SW480 (cell line): ENCODE results near the gene ANO7.

Experiments
- DNase-seq: peaks from one replicate; pipeline ENCODE4 v3.0.0-alpha.2; 2016; ENCODE audit warnings: low spot score

ANO7 gene, protein sequence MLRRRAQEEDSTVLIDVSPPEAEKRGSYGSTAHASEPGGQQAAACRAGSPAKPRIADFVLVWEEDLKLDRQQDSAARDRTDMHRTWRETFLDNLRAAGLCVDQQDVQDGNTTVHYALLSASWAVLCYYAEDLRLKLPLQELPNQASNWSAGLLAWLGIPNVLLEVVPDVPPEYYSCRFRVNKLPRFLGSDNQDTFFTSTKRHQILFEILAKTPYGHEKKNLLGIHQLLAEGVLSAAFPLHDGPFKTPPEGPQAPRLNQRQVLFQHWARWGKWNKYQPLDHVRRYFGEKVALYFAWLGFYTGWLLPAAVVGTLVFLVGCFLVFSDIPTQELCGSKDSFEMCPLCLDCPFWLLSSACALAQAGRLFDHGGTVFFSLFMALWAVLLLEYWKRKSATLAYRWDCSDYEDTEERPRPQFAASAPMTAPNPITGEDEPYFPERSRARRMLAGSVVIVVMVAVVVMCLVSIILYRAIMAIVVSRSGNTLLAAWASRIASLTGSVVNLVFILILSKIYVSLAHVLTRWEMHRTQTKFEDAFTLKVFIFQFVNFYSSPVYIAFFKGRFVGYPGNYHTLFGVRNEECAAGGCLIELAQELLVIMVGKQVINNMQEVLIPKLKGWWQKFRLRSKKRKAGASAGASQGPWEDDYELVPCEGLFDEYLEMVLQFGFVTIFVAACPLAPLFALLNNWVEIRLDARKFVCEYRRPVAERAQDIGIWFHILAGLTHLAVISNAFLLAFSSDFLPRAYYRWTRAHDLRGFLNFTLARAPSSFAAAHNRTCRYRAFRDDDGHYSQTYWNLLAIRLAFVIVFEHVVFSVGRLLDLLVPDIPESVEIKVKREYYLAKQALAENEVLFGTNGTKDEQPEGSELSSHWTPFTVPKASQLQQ

DNA sequence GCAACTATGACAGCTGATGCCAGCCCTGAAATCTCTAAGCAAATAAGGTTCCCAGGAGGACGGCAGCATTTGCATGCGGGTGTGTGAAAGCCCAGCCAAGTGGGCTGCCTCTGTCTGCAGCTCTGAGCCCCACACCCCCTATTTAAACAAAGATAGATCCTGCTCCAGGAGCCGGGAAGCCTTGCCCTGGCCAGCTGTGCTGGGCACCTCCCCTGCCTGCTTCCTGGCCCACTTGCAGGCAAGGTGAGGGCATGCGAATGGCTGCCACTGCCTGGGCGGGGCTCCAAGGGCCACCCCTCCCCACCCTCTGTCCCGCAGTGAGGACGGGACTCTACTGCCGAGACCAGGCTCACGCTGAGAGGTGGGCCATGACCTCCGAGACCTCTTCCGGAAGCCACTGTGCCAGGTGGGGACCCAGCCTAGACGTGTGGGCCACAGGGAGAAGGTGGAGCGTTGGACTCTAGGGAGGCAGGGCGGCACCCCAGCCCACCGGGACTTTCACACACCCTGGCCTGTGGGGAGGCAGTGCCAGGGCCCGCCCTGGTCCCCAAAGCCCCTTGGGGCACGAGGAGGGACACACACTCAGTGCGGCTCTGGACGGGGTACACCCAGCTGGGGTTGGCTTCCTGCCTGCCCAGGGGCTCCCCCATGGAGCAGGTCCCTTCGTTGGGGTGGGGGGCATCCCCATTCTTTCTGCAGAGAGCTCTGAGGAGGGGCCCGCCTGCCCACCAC, at the start of gene ANO7:
Gene ANO7 (plus strand): TSS at position 317 of the 732 bp plus-strand sequence. CDS start 1,387 bp downstream, outside the sequence.
- DNase-seq = no peak

- no peak for DNase-seq
Measured at GRCh38 chr2:241139531-241140444, 48.7 kb upstream of the ANO7 start.

DNA sequence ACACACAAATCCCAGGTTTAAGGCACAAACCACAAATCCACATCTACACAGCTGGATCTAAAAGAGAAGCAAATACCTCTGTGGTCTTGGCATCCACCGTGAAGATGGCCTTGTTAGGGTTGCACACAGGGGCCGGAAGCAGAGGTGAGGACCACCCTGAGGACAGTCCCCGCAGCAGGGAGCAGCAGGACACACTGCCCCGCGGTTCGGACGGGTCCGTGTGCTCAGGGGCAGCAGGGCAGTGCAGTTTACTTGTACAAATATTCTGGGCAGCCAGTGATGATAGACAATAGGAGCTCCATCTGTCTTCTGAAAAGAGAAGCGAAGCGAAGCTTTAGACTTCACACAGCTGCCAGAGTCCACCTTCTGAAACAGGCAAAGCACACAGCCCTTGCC, 48.0 kb upstream of the ANO7 start:
- DNase-seq = no peak

DNA sequence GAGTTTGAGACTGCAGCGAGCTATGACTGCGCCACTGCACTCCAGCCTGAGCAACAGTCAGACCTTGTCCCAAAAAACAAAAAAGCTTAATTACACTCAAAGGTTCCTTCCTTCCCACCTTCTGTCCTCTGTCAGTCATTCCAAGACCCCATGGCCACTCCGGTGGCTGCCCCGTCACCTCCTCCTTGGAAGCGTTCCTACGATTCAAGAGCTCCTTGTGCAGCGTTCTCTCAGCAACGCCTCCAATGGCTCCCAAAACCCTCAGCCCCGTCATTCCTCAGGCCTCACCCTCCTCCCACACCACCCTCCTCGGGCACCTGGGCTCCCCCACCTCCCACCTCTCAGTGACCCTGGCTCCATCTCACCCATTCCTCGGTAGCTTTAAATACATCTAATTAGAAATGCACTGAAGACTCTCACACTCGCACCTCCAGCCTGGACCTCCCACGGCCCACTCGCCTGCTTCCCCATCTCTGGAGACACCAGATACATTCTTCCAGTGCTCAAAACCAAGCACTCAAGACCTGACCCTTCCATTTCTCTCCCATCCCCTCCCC, 47.2 kb upstream of the ANO7 start:
- DNase-seq = no peak

GRCh38 chr2:241142063-241142462, 46.4 kb upstream of the ANO7 start:
- DNase-seq = no peak

DNA sequence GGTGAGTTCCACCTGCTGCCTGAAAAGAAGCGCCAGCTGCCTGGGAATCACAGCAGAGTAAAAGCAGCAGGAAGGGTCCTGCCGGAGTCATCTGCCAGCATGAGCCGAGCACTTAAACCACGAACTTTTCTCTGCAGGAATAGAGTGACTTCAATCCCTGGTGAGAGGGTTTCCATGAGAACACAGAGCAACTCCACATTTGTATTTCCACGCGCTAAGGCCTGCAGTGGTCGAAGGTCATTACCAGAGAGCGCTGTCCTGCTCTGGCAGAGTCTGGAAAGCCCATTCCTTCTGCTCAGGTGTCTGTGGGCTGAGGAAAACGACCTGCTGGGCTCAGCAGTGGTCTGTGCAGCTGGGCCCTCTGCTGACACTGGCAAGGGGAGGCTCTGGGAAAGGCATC, 45.9 kb upstream of the ANO7 start:
- DNase-seq = no peak

DNA sequence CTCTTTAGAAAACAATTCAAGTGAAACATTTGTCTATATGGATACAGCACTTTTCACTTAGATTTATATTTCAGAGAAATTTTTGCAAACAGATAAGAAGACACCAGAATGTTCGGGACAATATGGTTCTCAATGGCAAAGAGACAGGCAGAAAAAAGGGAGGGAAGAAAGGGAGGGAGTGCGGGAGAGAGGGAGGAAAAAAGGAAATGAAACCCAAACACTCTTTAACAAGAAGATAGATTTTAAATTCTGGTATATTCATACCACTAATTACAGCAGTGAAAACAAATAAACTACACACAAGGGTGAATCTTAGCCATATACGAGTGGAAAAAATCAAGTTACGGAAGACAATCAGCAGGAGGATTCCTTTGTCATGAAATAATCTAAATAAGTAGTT, 42.2 kb upstream of the ANO7 start:
- no peak for DNase-seq

GRCh38 chr2:241147336-241147735, 41.1 kb upstream of the ANO7 start:
- DNase-seq = no peak

GRCh38 chr2:241148239-241148638, 40.2 kb upstream of the ANO7 start:
- no peak for DNase-seq

DNA sequence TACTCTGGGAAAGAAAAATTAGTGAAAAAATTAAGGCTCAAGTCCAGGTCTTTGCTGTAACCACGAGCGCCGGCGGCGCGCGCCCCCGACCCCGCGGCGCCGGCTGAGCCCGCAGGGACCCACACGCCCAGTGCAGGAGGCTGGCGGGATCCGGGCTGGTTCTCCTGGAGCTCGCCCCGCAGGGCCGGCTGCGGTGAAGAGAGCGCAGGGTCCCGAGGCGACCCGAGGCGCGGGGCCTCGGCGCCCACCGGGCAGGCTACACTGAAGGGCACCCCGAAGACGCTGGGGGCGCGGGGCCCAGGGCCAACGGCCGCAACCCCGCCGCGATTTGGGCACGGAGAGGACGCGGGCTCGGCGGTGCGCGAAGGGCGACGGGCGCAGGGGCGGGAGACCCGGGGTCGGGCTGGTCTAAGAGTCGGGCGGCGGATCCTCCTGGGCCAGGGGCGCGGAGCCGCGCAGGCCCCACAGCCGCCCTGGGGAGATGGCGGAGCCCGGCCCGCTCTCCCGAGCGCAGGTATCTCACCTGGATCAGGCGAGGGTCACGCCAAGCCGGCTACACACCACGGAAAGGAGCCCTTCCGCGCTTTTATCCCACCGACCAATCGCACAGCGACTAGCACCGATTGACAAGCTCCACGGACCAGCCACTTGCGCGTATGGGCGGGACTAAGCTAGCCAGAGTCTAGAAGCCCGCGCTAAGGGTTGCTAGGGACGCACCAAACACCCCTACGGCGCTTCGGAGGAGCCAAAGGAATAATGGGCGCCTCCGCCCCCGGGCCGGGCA, 39.4 kb upstream of the ANO7 start, which contains the start of gene PASK:
Gene PASK (minus strand): TSS at position 582 of the 784 bp plus-strand sequence. CDS start 6,440 bp downstream, outside the sequence.
- DNase-seq = peak; percentile 96

GRCh38 chr2:241149675-241149924, 38.9 kb upstream of the ANO7 start:
- DNase-seq = no peak

GRCh38 chr2:241149925-241150659, 38.4 kb upstream of the ANO7 start, which contains the start of gene PPP1R7:
PPP1R7 (plus strand) TSS chr2:241150467; CDS start chr2:241150496, 29 bp downstream.
- peak; percentile 91 for DNase-seq

- no peak for DNase-seq
Measured at GRCh38 chr2:241150660-241151530, 37.6 kb upstream of the ANO7 start.

- no peak for DNase-seq
Measured at GRCh38 chr2:241151934-241152660, 36.4 kb upstream of the ANO7 start.

- peak; percentile 13 for DNase-seq
Measured at GRCh38 chr2:241153616-241154015, 34.9 kb upstream of the ANO7 start.

DNA sequence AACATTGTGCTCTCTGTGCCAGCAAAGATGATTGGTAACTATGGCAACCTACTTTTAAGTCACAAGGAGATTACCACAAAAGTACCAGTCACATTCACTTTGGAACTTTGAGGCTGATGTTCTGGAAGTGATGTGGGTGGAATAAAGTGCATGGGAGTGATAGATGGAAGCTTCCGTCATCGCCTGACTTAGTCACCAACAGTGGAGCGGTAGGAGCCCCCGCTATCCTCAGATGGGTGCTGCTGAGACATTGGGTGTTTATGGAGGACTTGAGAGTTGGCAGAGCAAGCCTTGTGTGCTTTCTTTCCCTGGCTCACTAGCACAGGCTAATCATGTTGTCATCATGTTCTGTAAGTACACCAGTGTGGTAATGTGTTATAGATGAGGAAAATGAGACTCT, 33.6 kb upstream of the ANO7 start:
- DNase-seq = no peak

- DNase-seq = no peak
Measured at GRCh38 chr2:241155936-241156335, 32.5 kb upstream of the ANO7 start.

DNA sequence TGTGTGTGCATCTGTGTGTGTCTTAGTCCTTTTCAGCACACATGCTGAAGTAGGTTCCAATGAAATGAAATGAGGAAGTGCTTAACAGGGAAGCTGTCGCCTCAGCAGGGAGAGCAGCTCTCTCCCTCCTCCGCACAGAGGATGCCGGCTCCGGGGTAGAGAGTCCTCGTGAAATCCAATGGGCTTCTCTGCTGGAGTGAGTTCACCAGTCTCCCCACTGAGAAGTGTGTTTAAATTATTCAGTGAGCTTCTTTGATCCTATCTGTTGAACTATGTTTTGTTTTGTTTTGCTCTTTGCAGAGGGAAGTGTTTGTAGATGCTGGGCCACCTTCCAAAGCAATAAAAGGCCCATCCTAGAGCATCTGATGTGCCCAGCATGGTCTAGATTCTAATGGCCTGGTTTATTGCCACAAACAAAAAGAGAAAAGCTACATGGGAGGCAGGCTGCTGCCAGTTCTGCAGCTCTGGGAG, 31.5 kb upstream of the ANO7 start:
- no peak for DNase-seq
